Keratinocyte (primary cell): Measurements from ENCODE around the gene ZHX3. TPM values are rescaled to one million over a fixed set of nuclear protein-coding genes. Genes with fewer than 3 reads are reported as not detected.

Experiments used
- DNase-seq: peaks from one replicate; pipeline ENCODE4 v3.0.0-alpha.2; 2011; ENCODE audit warnings: low read depth, missing footprints, low spot score
- FAIRE-seq: peaks from 2 replicates; lab custom pipeline; 2011; peaks lifted over from hg19 to GRCh38; lab: Jason Lieb, UNC
- H2AFZ ChIP-seq: 2 replicates; pipeline ENCODE4 v1.6.0; 2012; ENCODE audit warnings: low read length, control low read depth, inconsistent platforms; ENCODE audit not compliant: control insufficient read depth
- H3K27ac ChIP-seq: 2 replicates; pipeline ENCODE4 v1.5.1; 2011; ENCODE audit warnings: low read length; ENCODE audit not compliant: control insufficient read depth, insufficient read depth
- H3K27me3 ChIP-seq: 3 replicates; pipeline ENCODE4 v1.6.0; 2011; ENCODE audit warnings: low read length; ENCODE audit not compliant: control insufficient read depth, insufficient read depth; ENCODE audit errors: extremely low read depth
- H3K36me3 ChIP-seq, 2 experiments: 2 replicates in 1 of 2; 3 replicates in 1 of 2; pipeline ENCODE4 v1.5.1; 2011; ENCODE audit warnings: low read length in 2 of 2, mild to moderate bottlenecking in 1 of 2; ENCODE audit not compliant: control insufficient read depth in 2 of 2, insufficient read depth in 2 of 2; ENCODE audit errors: extremely low read depth in 1 of 2
- H3K4me1 ChIP-seq: 3 replicates; pipeline ENCODE4 v1.5.1; 2011; ENCODE audit warnings: low read length; ENCODE audit not compliant: control insufficient read depth, insufficient read depth; ENCODE audit errors: extremely low read depth
- H3K4me2 ChIP-seq: 3 replicates; pipeline ENCODE4 v1.6.0; 2011; ENCODE audit warnings: low read depth, low read length; ENCODE audit not compliant: control insufficient read depth, insufficient read depth; ENCODE audit errors: extremely low read depth
- H3K4me3 ChIP-seq, 3 experiments: fragments of 200-600 bp in 1 of 3; sonication (generic) in 1 of 3; 2 replicates in 2 of 3; 3 replicates in 1 of 3; pipeline ENCODE4 v1.5.1; 2011 to 2016; ENCODE audit warnings: low read length in 3 of 3, mild to moderate bottlenecking in 3 of 3, control low read depth in 2 of 3, inconsistent platforms in 1 of 3, low read depth in 1 of 3, mixed read lengths in 1 of 3, mixed run types in 1 of 3, moderate library complexity in 1 of 3; ENCODE audit not compliant: control insufficient read depth in 2 of 3, insufficient read depth in 2 of 3; ENCODE audit errors: extremely low read depth in 1 of 3
- H3K79me2 ChIP-seq: 2 replicates; pipeline ENCODE4 v1.6.0; 2012; ENCODE audit warnings: low read length; ENCODE audit not compliant: control insufficient read depth, insufficient read depth
- H3K9ac ChIP-seq: 3 replicates; pipeline ENCODE4 v1.6.0; 2011; ENCODE audit warnings: low read length; ENCODE audit not compliant: control insufficient read depth, insufficient read depth; ENCODE audit errors: extremely low read depth
- H3K9me1 ChIP-seq: 3 replicates; pipeline ENCODE4 v1.6.0; 2011; ENCODE audit warnings: low read length; ENCODE audit not compliant: control insufficient read depth, insufficient read depth; ENCODE audit errors: extremely low read depth
- H3K9me3 ChIP-seq: 2 replicates; pipeline ENCODE4 v1.5.1; 2012; ENCODE audit warnings: low read depth, low read length; ENCODE audit not compliant: control insufficient read depth
- H4K20me1 ChIP-seq: 3 replicates; pipeline ENCODE4 v1.6.0; 2011; ENCODE audit warnings: low read length; ENCODE audit not compliant: control insufficient read depth, insufficient read depth; ENCODE audit errors: extremely low read depth
- EZH2 ChIP-seq: IDR thresholded peaks from one replicate; pipeline ENCODE4 v1.6.1; 2012; ENCODE audit warnings: inconsistent platforms, mild to moderate bottlenecking, low read length, moderate library complexity
- dilution Hi-C: fragments of 300-500 bp; cut with MboI; formaldehyde crosslinking; loops from one replicate; pipeline ENCODE4 v1.7.0; 2020; ENCODE audit warnings: low sequenced_read_pairs; ENCODE audit not compliant: extremely low pct_ligation_motif_present
- polyA plus RNA-seq, 5 experiments: library from polyadenylated mRNA; depleted of rRNA in 3 of 5; stranded (reverse) in 3 of 5; stranded (forward) in 1 of 5; unstranded in 1 of 5; fragments of >200 nt; gene quantifications; 1 replicate in 1 of 5; 2 replicates in 3 of 5; 3 replicates in 1 of 5; pipeline versions ENCODE4 v1.2.1 to v1.2.3, GENCODE V29; 2011 to 2012; ENCODE audit warnings: missing spikeins in 2 of 5, low read depth in 1 of 5, low replicate concordance in 1 of 5
- TF ChIP-seq, protein P1 (sequence below), 3 experiments: IDR thresholded peaks in 1 of 3; conservative IDR thresholded peaks in 1 of 3; optimal IDR thresholded peaks in 1 of 3; 2 replicates in 2 of 3; 3 replicates in 1 of 3; pipeline versions ENCODE3 to v1.5.1; 2011; ENCODE audit warnings: low read length in 3 of 3, mild to moderate bottlenecking in 3 of 3, moderate library complexity in 2 of 3, control low read depth in 1 of 3, inconsistent platforms in 1 of 3; ENCODE audit not compliant: insufficient read depth in 2 of 3; ENCODE audit errors: extremely low read depth in 1 of 3

ZHX3 gene
- polyA plus RNA-seq, 1 donor (not counting 4 experiments of a cell fraction or from before 2014, with no cell fraction given), result 16.5 TPM

DNA sequence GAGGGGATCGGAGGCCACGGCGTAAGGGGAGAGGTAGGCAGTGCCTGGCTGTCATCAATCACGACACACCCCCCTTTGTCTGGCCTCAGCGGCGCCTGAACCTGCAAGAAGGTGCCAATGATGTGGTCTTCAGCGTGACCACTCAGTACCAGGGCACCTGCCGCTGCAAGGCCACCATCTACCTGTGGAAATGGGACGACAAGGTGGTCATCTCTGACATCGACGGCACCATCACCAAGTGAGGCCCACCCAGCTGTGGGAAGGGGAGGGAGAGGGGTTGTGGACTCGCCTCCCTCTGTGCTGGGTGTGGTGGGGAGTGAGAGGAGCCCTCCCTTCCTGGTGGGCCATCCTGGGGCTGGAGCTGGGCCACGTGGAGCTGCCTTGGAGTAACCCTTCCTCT is 39.4 kb upstream of the ZHX3 start:
- DNase-seq (no peak), FAIRE-seq (no peak)
- dilution Hi-C loops, result no loop called here
- Histone ChIP-seq H3K27me3 (no peaks in the 10 kb centered on the region), H3K4me2 (no peak overlapping the region), H3K9ac (no peak overlapping the region), H3K79me2 (no peaks in the 10 kb centered on the region), H3K9me3 (no peaks in the 10 kb centered on the region), H3K4me1 (no peaks in the 10 kb centered on the region), H3K36me3 (peaks cover 24 to 46% of the 10 kb centered on the region in 2 experiments), H3K27ac (no peak overlapping the region), H2AFZ (no peak overlapping the region), H4K20me1 (no peaks in the 10 kb centered on the region), H3K9me1 (no peaks in the 10 kb centered on the region), H3K4me3 (no peak overlapping the region)
- TF ChIP-seq, protein P1, sequence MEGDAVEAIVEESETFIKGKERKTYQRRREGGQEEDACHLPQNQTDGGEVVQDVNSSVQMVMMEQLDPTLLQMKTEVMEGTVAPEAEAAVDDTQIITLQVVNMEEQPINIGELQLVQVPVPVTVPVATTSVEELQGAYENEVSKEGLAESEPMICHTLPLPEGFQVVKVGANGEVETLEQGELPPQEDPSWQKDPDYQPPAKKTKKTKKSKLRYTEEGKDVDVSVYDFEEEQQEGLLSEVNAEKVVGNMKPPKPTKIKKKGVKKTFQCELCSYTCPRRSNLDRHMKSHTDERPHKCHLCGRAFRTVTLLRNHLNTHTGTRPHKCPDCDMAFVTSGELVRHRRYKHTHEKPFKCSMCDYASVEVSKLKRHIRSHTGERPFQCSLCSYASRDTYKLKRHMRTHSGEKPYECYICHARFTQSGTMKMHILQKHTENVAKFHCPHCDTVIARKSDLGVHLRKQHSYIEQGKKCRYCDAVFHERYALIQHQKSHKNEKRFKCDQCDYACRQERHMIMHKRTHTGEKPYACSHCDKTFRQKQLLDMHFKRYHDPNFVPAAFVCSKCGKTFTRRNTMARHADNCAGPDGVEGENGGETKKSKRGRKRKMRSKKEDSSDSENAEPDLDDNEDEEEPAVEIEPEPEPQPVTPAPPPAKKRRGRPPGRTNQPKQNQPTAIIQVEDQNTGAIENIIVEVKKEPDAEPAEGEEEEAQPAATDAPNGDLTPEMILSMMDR (optimal IDR thresholded peaks at IDR 0.05 in 1 of 3, IDR thresholded peaks at IDR 0.05 in 1 of 3, conservative IDR thresholded peaks at IDR 0.05 in 1 of 3; ENCODE audit: extremely low read depth in 1 of 3, insufficient read depth in 2 of 3, low read length in 3 of 3), result no peak
- TF ChIP-seq EZH2, result no peak

DNA sequence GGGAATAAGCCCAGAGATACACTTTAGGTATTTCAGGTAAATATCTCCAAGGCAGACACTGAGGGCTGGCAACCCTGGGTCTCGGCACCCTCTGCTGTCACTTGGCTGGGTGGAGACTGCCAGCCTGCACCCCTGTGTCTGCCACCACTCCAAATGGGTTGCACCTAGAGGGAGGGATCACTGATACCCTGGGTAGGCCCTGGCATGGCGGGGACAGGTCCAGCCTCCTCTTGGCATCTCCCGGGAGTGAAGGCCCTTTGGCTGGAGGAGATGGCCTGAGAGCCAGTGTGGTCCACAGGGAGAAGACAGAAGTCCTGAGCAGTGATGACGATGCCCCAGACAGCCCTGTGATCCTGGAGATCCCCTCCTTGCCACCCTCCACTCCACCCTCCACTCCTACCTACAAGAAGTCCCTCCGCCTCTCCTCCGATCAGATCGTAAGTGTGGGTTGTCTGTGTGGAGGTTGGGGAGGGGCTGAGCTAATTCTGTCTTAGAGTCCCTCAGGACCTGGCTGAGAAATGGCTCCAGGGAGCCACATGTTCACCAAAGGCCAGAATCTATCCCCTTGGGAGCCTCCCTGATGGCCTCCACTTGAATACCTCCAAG is 38.2 kb upstream of the ZHX3 start:
- no peak overlapping the region for H3K4me2 ChIP-seq
- H4K20me1 ChIP-seq, result no peaks in the 10 kb centered on the region
- no peaks in the 10 kb centered on the region for H3K9me3 ChIP-seq
- no peaks in the 10 kb centered on the region for H3K27me3 ChIP-seq
- no peaks in the 10 kb centered on the region for H3K79me2 ChIP-seq
- no peak for DNase-seq
- no peak overlapping the region for H2AFZ ChIP-seq
- no peak for FAIRE-seq
- peaks cover 24 to 50% of the 10 kb centered on the region in 2 experiments for H3K36me3 ChIP-seq
- TF ChIP-seq EZH2, result no peak
- TF ChIP-seq, protein P1 (optimal IDR thresholded peaks at IDR 0.05 in 1 of 3, IDR thresholded peaks at IDR 0.05 in 1 of 3, conservative IDR thresholded peaks at IDR 0.05 in 1 of 3; ENCODE audit: extremely low read depth in 1 of 3, insufficient read depth in 2 of 3, low read length in 3 of 3), result no peak
- no peaks in the 10 kb centered on the region for H3K4me1 ChIP-seq
- H3K4me3 ChIP-seq, result no peak overlapping the region
- H3K27ac ChIP-seq, result no peak overlapping the region
- H3K9me1 ChIP-seq, result no peaks in the 10 kb centered on the region
- H3K9ac ChIP-seq, result no peak overlapping the region
- dilution Hi-C loops, result no loop called here
